Smooth muscle cell (in vitro differentiated cells): Measurements from ENCODE around the gene INTS6L. TPM values are rescaled to one million over a fixed set of nuclear protein-coding genes. Genes with fewer than 3 reads are reported as not detected.

ENCODE experiments used
- DNase-seq: peaks from one replicate; lab custom pipeline; 2025; ENCODE audit not compliant: unreplicated experiment; lab: John Stamatoyannopoulos, UW
- H2AFZ ChIP-seq: fragments of 200-600 bp; sonication (generic); 2 replicates; pipeline ENCODE4 v1.6.0; 2016; ENCODE audit warnings: antibody characterized with exemption, low read depth, mild to moderate bottlenecking
- H3F3A ChIP-seq: fragments of 200-600 bp; sonication (generic); 2 replicates; pipeline ENCODE4 v1.6.0; 2017; ENCODE audit warnings: antibody characterized with exemption, low read depth
- H3K27ac ChIP-seq: fragments of 200-600 bp; sonication (generic); 2 replicates; pipeline ENCODE4 v1.5.1; 2016; ENCODE audit warnings: low read depth, mild to moderate bottlenecking
- H3K27me3 ChIP-seq: fragments of 200-600 bp; sonication (generic); 2 replicates; pipeline ENCODE4 v1.6.1; 2016; ENCODE audit warnings: low read depth, mild to moderate bottlenecking
- H3K36me3 ChIP-seq: fragments of 200-600 bp; sonication (generic); 2 replicates; pipeline ENCODE4 v1.5.1; 2016; ENCODE audit warnings: low read depth
- H3K4me1 ChIP-seq: fragments of 200-600 bp; sonication (generic); 2 replicates; pipeline ENCODE4 v1.5.1; 2016; ENCODE audit warnings: low read depth
- H3K4me2 ChIP-seq: fragments of 200-600 bp; sonication (generic); 2 replicates; pipeline ENCODE4 v1.6.0; 2016; ENCODE audit warnings: mild to moderate bottlenecking
- H3K4me3 ChIP-seq: fragments of 200-600 bp; sonication (generic); 2 replicates; pipeline ENCODE4 v1.5.1; 2016; ENCODE audit warnings: mild to moderate bottlenecking
- H3K79me2 ChIP-seq: fragments of 200-600 bp; sonication (generic); 2 replicates; pipeline ENCODE4 v1.6.0; 2016; ENCODE audit warnings: low read depth, mild to moderate bottlenecking
- H3K9ac ChIP-seq: fragments of 200-600 bp; sonication (generic); 2 replicates; pipeline ENCODE4 v1.6.0; 2016; ENCODE audit warnings: low read depth
- H3K9me3 ChIP-seq: fragments of 200-600 bp; sonication (generic); replicated peaks from 2 replicates; pipeline ENCODE4 v1.5.1; 2016; ENCODE audit warnings: low read depth
- H4K20me1 ChIP-seq: fragments of 200-600 bp; sonication (generic); 2 replicates; pipeline ENCODE4 v1.6.0; 2016; ENCODE audit warnings: low read depth
- CTCF ChIP-seq: fragments of 200-600 bp; sonication (generic); IDR thresholded peaks from 2 replicates; pipeline ENCODE4 v1.5.1; 2017; ENCODE audit warnings: borderline replicate concordance, mild to moderate bottlenecking, antibody characterized with exemption; ENCODE audit not compliant: insufficient read depth, poor library complexity, severe bottlenecking
- WGBS: methylation state at CpG from one replicate; pipeline ENCODE4 v1.1.7; 2016; ENCODE audit warnings: low lambda C conversion rate; 5-methylcytosine and 5-hydroxymethylcytosine counted together
- polyA plus RNA-seq: library from polyadenylated mRNA; unstranded; fragments of >200 nt; fragmentation: Nextera tagmentation; extraction: Ambion mirVana; gene quantifications from 2 replicates; pipeline ENCODE4 v1.2.1, GENCODE V29; 2016
- total RNA-seq: library from RNA; depleted of rRNA; stranded (reverse); fragments of >200 nt; gene quantifications from 2 replicates; pipeline ENCODE4 v1.2.3, GENCODE V29; 2014

Gene INTS6L
- total and polyA plus RNA-seq, 2 experiments from 2014 or later = 4.9 to 20.5 TPM

- WGBS = 62% methylated on average over 3 of the region's 3 CpGs
- H3K27ac ChIP-seq = no peak overlapping the region
- no peak overlapping the region for H2AFZ ChIP-seq
- H3F3A ChIP-seq = no peaks in the 10 kb centered on the region
- no peak overlapping the region for H3K4me2 ChIP-seq
- no peaks in the 10 kb centered on the region for H3K4me1 ChIP-seq
- no peaks in the 10 kb centered on the region for H3K36me3 ChIP-seq
- H3K9ac ChIP-seq = no peak overlapping the region
- no peaks in the 10 kb centered on the region for H4K20me1 ChIP-seq
- no peaks in the 10 kb centered on the region for H3K27me3 ChIP-seq
- no peaks in the 10 kb centered on the region for H3K9me3 ChIP-seq
- H3K4me3 ChIP-seq = no peak overlapping the region
- DNase-seq = no peak
- H3K79me2 ChIP-seq = no peaks in the 10 kb centered on the region
- TF ChIP-seq CTCF = no peak
Observed at GRCh38 chrX:135629342-135629741, 108.9 kb downstream of the INTS6L start.

Other genes starting within 250 kb of the INTS6L start
- not detected in 2 replicates for gene ETDC, start 211.2 kb upstream of the INTS6L start, total RNA-seq
- not detected in 2 replicates for gene ETDC, start 211.2 kb upstream of the INTS6L start, polyA plus RNA-seq
- 7.9 and 8.2 TPM in 2 replicates for gene ZNF75D, start 176.6 kb upstream of the INTS6L start, total RNA-seq
- 3.1 and 4.4 TPM in 2 replicates for gene ZNF75D, start 176.6 kb upstream of the INTS6L start, polyA plus RNA-seq
- 7.5 and 12.4 TPM in 2 replicates for gene ZNF449, start 175.9 kb upstream of the INTS6L start, total RNA-seq
- gene ZNF449, start 175.9 kb upstream of the INTS6L start, polyA plus RNA-seq = 3.9 and 5.3 TPM in 2 replicates
- gene SMIM10L2A, start 98.7 kb upstream of the INTS6L start, total RNA-seq = 0.45 and 1.7 TPM in 2 replicates
- gene SMIM10L2A, start 98.7 kb upstream of the INTS6L start, polyA plus RNA-seq = 1.5 and 1.6 TPM in 2 replicates
- not detected in 2 replicates for gene CT45A1, start 193.0 kb downstream of the INTS6L start, total RNA-seq
- not detected in 2 replicates for gene CT45A1, start 193.0 kb downstream of the INTS6L start, polyA plus RNA-seq
- gene CT45A3, start 247.5 kb downstream of the INTS6L start, total RNA-seq = not detected in 2 replicates
- gene CT45A3, start 247.5 kb downstream of the INTS6L start, polyA plus RNA-seq = not detected in 2 replicates